Transverse colon (tissue), 4 donors: Measurements from ENCODE around the gene MFSD12. TPM values are rescaled to one million over a fixed set of nuclear protein-coding genes. Genes with fewer than 3 reads are reported as not detected.

ENCODE experiments used
- DNase-seq: peaks from one replicate; pipeline ENCODE4 v3.0.0-alpha.2; 2019
- H3K27ac ChIP-seq, 4 donors: fragments of 200-600 bp; sonication (generic); 2 replicates each; pipeline ENCODE4 v1.5.1; 2016 to 2018; ENCODE audit warnings: inconsistent platforms in 4 of 4
- H3K27me3 ChIP-seq: fragments of 200-600 bp; sonication (generic); 2 replicates; pipeline ENCODE4 v1.5.1; 2017; ENCODE audit warnings: inconsistent platforms
- H3K36me3 ChIP-seq, 4 donors: fragments of 200-600 bp; sonication (generic); 2 replicates each; pipeline ENCODE4 v1.5.1; 2017 to 2019; ENCODE audit warnings: inconsistent platforms in 4 of 4
- H3K4me1 ChIP-seq, 4 donors: fragments of 200-600 bp; sonication (generic); 2 replicates each; pipeline ENCODE4 v1.5.1; 2017 to 2020; ENCODE audit warnings: inconsistent platforms in 4 of 4
- H3K4me3 ChIP-seq, 4 donors: fragments of 200-600 bp; sonication (generic); 1 replicate in 1 of 4; 2 replicates in 3 of 4; pipeline versions ENCODE4 v1.5.1 to v1.6.1; 2017 to 2019; ENCODE audit warnings: inconsistent platforms in 4 of 4
- H3K9me3 ChIP-seq, 2 donors: fragments of 200-600 bp; sonication (generic); 2 replicates each; pipeline ENCODE4 v1.5.1; 2017 to 2019; ENCODE audit warnings: inconsistent platforms in 2 of 2
- CTCF ChIP-seq, 5 experiments: fragments of 200-600 bp in 3 of 5; fragments of 450-650 bp in 2 of 5; sonication (generic) in 3 of 5; IDR thresholded peaks; 1 replicate in 2 of 5; 2 replicates in 3 of 5; pipeline ENCODE4 v1.5.1; 2016 to 2017; ENCODE audit warnings: antibody characterized with exemption in 5 of 5, inconsistent platforms in 3 of 5, mild to moderate bottlenecking in 2 of 5, moderate library complexity in 1 of 5
- EP300 ChIP-seq: sonication (generic); formaldehyde crosslinking; IDR thresholded peaks from one replicate; pipeline ENCODE4 v1.6.1; 2017; ENCODE audit warnings: antibody characterized with exemption, low read depth
- POLR2A ChIP-seq: fragments of 450-650 bp; IDR thresholded peaks from one replicate; pipeline ENCODE4 v1.6.1; 2016; ENCODE audit warnings: antibody characterized with exemption, mild to moderate bottlenecking, moderate library complexity
- POLR2AphosphoS5 ChIP-seq, 3 donors: sonication (generic); formaldehyde crosslinking; IDR thresholded peaks; one replicate each; pipeline ENCODE4 v1.6.1; 2016; ENCODE audit warnings: antibody characterized with exemption in 3 of 3
- WGBS, 2 donors: methylation state at CpG; one replicate each; pipeline ENCODE4 v1.1.5; 2018; ENCODE audit warnings: low coverage in 1 of 2; 5-methylcytosine and 5-hydroxymethylcytosine counted together
- in situ Hi-C, 4 donors: fragments of 200-750 bp; cut with MboI; loops; one replicate each; pipeline versions ENCODE4 v1.15.0 to v1.15.1; 2017; ENCODE audit warnings: low sequenced_read_pairs in 3 of 4, low pct_ligation_motif_present in 1 of 4, low pct_unique_long_range_greater_than_20kb in 1 of 4
- intact Hi-C: fragments of 100-400 bp; cut with DNase I; formaldehyde crosslinking; loops from one replicate; pipeline ENCODE4 v1.15.1; 2023; ENCODE audit warnings: low total_unique reads
- total RNA-seq, 4 donors: library from RNA; depleted of rRNA; stranded (reverse); fragments of >200 nt; gene quantifications; one replicate each; pipeline ENCODE4 v1.1.0, GENCODE V29; 2016

The MFSD12 gene
- total RNA-seq, 4 donors from 2014 or later: 35.2 to 214 (median 49.2) TPM

- in situ Hi-C loops (no loop called here), intact Hi-C loops (no loop called here)
- Histone ChIP-seq H3K27me3 (no peaks in the 10 kb centered on the region), H3K36me3 (no peaks in the 10 kb centered on the region), H3K9me3 (no peaks in the 10 kb centered on the region), H3K4me1 (peaks cover 2 to 7% (median 3%) of the 10 kb centered on the region in 4 donors), H3K27ac (no peak overlapping the region), H3K4me3 (no peak overlapping the region)
- no peak for DNase-seq
- no peak for TF ChIP-seq POLR2AphosphoS5 (IDR thresholded peaks at IDR 0.05)
- TF ChIP-seq CTCF (IDR thresholded peaks at IDR 0.05): no peak
- TF ChIP-seq EP300: no peak
- TF ChIP-seq POLR2A: no peak
- 50 to 88% methylated on average over 1 to 12 of the region's 12 CpGs for WGBS, 2 donors
Observed at GRCh38 chr19:3601021-3601420, 43.6 kb upstream of the MFSD12 start.

DNA sequence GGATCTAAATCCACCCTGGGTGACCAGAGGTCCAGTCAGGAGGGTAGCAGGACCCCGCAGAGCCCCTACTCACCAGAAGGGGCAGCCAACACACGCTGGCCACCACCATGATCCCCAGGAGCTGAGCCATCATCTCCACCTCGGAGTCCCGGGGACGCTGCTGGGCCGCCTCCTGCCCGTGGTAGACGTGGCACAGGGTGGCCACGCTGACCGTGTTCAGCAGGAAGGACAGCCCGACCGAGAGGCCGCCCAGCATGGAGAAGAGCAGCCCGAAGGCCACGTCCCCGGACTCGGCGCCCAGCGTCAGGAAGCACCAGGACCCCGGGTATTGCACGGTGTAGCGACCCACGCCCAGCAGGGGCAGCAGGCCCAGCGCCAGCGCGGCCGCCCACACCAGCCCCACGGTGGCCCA is 42.4 kb upstream of the MFSD12 start:
- H3K9me3 ChIP-seq: no peaks in the 10 kb centered on the region
- H3K36me3 ChIP-seq: no peaks in the 10 kb centered on the region
- H3K4me1 ChIP-seq: peaks cover 0 to 3% (median 0%) of the 10 kb centered on the region in 4 donors
- H3K27me3 ChIP-seq: no peaks in the 10 kb centered on the region
- in situ Hi-C loops: no loop called here
- TF ChIP-seq POLR2A (no peak), CTCF (IDR thresholded peaks at IDR 0.05) (no peak), POLR2AphosphoS5 (IDR thresholded peaks at IDR 0.05) (no peak), EP300 (no peak)
- intact Hi-C loops: no loop called here
- no peak for DNase-seq
- 95 to 96% methylated on average over 9 to 20 of the region's 28 CpGs for WGBS, 2 donors
- no peak overlapping the region for H3K4me3 ChIP-seq
- no peak overlapping the region for H3K27ac ChIP-seq

DNA sequence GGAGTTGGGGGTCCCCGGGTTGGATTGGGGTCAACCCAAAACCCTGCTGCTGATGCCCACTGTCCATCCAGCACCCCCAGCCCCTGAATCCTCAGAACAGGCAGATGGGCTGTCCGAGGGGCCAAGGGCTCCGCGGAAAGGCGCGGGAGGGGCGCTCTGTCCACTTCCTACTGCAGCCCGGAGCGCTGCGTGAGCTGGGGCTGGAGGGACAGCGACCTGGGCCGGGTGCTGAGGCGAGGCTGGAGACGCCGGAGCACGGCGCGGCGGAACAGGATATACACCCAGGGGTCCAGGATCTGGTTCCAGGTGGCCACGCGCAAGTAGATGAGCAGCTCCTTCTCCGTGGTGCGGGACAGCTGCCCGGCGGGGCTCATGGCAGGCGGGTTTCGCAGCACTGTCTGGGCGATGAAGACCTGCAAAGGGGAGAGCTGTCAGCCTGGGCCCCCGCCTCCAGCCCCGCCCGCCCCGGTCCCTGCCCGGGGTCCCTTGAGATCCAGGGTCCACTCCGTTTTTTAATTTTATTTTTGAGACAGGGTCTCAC is 38.2 kb upstream of the MFSD12 start:
- Histone ChIP-seq H3K27ac (no peak overlapping the region), H3K27me3 (peaks cover 11% of the 10 kb centered on the region), H3K4me3 (no peak overlapping the region), H3K9me3 (no peaks in the 10 kb centered on the region), H3K4me1 (no peaks in the 10 kb centered on the region), H3K36me3 (no peaks in the 10 kb centered on the region)
- 86 to 90% methylated on average over 10 to 30 of the region's 34 CpGs for WGBS, 2 donors
- in situ Hi-C loops: no loop called here
- TF ChIP-seq POLR2A: no peak
- no peak for TF ChIP-seq POLR2AphosphoS5 (IDR thresholded peaks at IDR 0.05)
- no peak for TF ChIP-seq CTCF (IDR thresholded peaks at IDR 0.05)
- no peak for TF ChIP-seq EP300
- DNase-seq: no peak
- intact Hi-C loops: no loop called here

- Histone ChIP-seq H3K9me3 (no peaks in the 10 kb centered on the region), H3K4me3 (no peak overlapping the region), H3K27me3 (peaks cover 11% of the 10 kb centered on the region), H3K27ac (no peak overlapping the region), H3K36me3 (no peaks in the 10 kb centered on the region), H3K4me1 (no peaks in the 10 kb centered on the region)
- 47% methylated on average over 11 of the region's 11 CpGs; no CpG with 5 or more reads in 1 of the 2 donors for WGBS, 2 donors
- in situ Hi-C loops: no loop called here
- intact Hi-C loops: no loop called here
- no peak for DNase-seq
- TF ChIP-seq CTCF (IDR thresholded peaks at IDR 0.05) (no peak), POLR2A (no peak), EP300 (no peak), POLR2AphosphoS5 (IDR thresholded peaks at IDR 0.05) (no peak)
Observed at GRCh38 chr19:3593156-3593555, 35.8 kb upstream of the MFSD12 start.
